Right atrium auricular region (tissue), 2 donors: ENCODE measurements around the gene TRAPPC2L. TPM values are rescaled to one million over a fixed set of nuclear protein-coding genes. Genes with fewer than 3 reads are reported as not detected.

Experiments
- DNase-seq: peaks from one replicate; pipeline ENCODE4 v3.0.0-alpha.2; 2019; ENCODE audit warnings: low spot score
- H3K27ac ChIP-seq, 2 donors: fragments of 200-600 bp; sonication (generic); 1 replicate in 1 of 2; 2 replicates in 1 of 2; pipeline ENCODE4 v1.5.1; 2016 to 2019
- H3K27me3 ChIP-seq, 2 donors: fragments of 200-600 bp; sonication (generic); one replicate each; pipeline versions ENCODE4 v1.5.1 to v1.6.0; 2017 to 2019
- H3K36me3 ChIP-seq: fragments of 200-600 bp; sonication (generic); one replicate; pipeline ENCODE4 v1.5.1; 2016
- H3K4me1 ChIP-seq, 2 donors: fragments of 200-600 bp; sonication (generic); one replicate each; pipeline versions ENCODE4 v1.5.1 to v1.6.0; 2017 to 2019
- H3K4me3 ChIP-seq, 2 donors: fragments of 200-600 bp; sonication (generic); 1 replicate in 1 of 2; 2 replicates in 1 of 2; pipeline ENCODE4 v1.5.1; 2017 to 2019; ENCODE audit warnings: mild to moderate bottlenecking in 1 of 2, moderate library complexity in 1 of 2
- H3K9me3 ChIP-seq, 2 donors: fragments of 200-600 bp; sonication (generic); one replicate each; pipeline ENCODE4 v1.5.1; 2019
- CTCF ChIP-seq, 2 donors: fragments of 200-600 bp; sonication (generic); IDR thresholded peaks; one replicate each; pipeline ENCODE4 v1.5.1; 2019; ENCODE audit warnings: antibody characterized with exemption in 2 of 2
- total RNA-seq, 2 donors: library from RNA; depleted of rRNA; stranded (reverse); fragments of >200 nt; gene quantifications; one replicate each; pipeline ENCODE4 v1.1.0, GENCODE V29; 2016

The TRAPPC2L gene
- total RNA-seq, 2 donors from 2014 or later, result 30.7 to 33.0 TPM

DNA sequence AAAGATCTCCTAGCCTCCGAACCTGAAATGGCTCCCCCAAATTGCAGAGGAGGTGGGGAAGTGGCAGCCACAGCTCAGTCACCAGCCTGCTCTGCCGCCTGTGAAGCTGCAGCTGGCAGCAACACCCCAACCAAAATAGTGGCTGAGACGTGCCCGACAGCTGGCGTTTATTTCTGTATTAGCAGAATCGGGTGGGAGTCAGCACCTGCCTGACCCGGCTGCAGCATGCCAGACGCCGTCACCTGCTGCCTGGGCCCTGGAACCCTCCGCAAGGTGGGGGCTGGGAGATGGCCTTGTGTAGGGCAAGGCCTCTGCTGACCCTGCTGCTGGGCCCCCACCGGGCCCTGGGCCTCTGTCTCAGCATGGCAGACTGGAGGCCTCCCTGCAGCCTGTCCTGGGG is 27.0 kb downstream of the TRAPPC2L start:
- Histone ChIP-seq H3K27me3 (no peaks in the 10 kb centered on the region), H3K27ac (no peak overlapping the region), H3K9me3 (no peaks in the 10 kb centered on the region), H3K36me3 (peaks cover 6% of the 10 kb centered on the region), H3K4me1 (peaks cover 0 to 36% of the 10 kb centered on the region in 2 donors), H3K4me3 (no peak overlapping the region)
- no peak for TF ChIP-seq CTCF (IDR thresholded peaks at IDR 0.05)
- no peak for DNase-seq

DNA sequence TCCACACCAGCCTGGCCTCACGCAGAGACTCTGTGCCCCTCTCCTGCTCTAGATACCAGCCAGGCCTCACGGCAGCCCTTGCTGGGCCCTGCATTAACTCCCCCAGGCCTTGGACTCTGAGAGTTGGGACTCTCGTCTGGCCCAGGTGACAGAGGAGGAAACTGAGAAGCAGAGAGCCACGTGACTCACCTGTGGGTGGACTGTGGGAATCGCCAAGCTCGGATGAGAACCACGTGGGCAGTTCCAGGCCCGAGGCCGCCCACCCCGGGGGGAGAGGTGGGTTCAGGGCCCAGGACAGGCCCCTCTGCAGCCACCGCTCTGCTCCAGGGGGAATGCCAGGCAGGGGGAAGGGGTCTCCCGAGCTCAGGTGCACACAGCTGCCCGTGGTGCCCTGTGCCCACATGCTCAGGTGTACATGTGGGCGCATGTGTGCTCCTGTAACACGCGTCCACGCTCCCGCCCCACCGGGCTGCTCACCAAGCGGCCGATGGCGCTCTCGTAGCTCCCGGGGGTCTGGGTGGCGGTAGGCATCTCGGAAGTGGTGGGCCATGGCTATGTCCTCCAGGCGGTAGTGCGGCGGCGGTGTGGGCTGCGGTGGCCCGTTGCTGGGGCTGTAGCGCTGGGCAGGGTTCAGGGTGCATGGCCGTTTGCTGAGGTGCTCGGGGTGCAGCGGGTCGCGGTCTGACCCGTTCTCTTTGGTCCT is 27.8 kb downstream of the TRAPPC2L start:
- no peaks in the 10 kb centered on the region for H3K27me3 ChIP-seq
- H3K9me3 ChIP-seq, result no peaks in the 10 kb centered on the region
- DNase-seq, result no peak
- peaks cover 6% of the 10 kb centered on the region for H3K36me3 ChIP-seq
- no peak overlapping the region for H3K27ac ChIP-seq
- TF ChIP-seq CTCF (IDR thresholded peaks at IDR 0.05), result no peak
- H3K4me1 ChIP-seq, result peaks cover 0 to 36% of the 10 kb centered on the region in 2 donors
- no peak overlapping the region for H3K4me3 ChIP-seq

DNA sequence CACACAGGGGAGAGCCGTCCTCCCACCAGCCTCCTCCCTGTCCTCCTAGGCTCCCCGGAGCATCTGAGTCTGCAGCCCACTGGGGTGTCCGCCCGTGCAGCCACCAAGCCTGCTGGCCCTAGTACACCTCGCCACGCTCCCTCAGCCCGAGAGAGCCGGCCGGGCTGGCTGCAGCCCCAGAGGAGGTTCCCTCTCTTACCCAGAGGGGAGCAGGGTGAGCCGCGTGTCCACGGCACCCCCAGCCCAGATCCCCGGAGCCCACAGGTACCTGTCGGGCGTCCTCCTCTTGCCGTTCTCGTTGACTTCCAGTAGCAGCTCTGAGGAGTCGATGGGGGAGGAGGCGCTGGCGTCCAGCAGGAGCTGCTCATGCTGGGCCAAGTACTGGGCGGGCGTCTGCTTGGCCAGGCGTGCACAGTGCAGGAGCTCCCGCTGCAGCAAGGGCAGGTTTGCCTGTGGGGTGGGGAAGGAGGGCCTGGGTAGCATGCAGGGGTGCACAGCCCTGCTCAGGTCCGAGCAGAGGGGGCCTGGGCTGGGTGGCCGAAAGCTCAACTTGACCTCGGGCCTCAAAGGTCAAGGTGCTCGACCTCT is 28.9 kb downstream of the TRAPPC2L start:
- H3K27me3 ChIP-seq, result no peaks in the 10 kb centered on the region
- DNase-seq, result no peak
- no peaks in the 10 kb centered on the region for H3K9me3 ChIP-seq
- peaks cover 0 to 36% of the 10 kb centered on the region in 2 donors for H3K4me1 ChIP-seq
- peak overlapping the region in 1 of 2 donors; percentile 69 for H3K27ac ChIP-seq
- H3K36me3 ChIP-seq, result peaks cover 6% of the 10 kb centered on the region
- no peak overlapping the region for H3K4me3 ChIP-seq
- no peak for TF ChIP-seq CTCF (IDR thresholded peaks at IDR 0.05)

DNA sequence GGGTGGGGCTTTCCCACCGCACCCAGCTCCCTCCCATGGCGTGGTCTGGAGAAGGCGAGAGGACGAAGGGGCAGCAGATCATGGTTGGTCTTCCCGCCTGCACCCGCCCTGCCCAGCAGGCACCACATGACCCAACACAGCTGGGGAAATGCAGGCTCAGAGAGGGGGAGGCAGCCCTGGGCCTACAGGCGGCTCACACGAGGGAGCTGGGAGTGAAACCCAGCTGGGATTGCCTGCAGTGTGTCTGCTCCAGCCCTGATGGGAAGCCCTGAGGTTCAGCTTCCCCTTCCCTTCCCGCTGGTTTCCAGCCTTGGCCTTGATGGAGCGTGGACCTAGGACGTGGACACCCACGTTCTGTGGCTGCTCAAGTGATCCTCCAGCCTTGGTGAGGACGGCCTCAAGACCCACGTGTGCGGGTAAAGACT is 29.5 kb downstream of the TRAPPC2L start:
- TF ChIP-seq CTCF (IDR thresholded peaks at IDR 0.05), result no peak
- Histone ChIP-seq H3K4me1 (peaks cover 0 to 36% of the 10 kb centered on the region in 2 donors), H3K9me3 (no peaks in the 10 kb centered on the region), H3K27ac (peak overlapping the region; percentile 38 to 69), H3K4me3 (no peak overlapping the region), H3K36me3 (peaks cover 6% of the 10 kb centered on the region), H3K27me3 (no peaks in the 10 kb centered on the region)
- no peak for DNase-seq

- Histone ChIP-seq H3K36me3 (peaks cover 6% of the 10 kb centered on the region), H3K4me3 (no peak overlapping the region)
- peak in 1 of 2 donors; percentile 50 for TF ChIP-seq CTCF (IDR thresholded peaks at IDR 0.05)
These were observed 30.1 kb downstream of the TRAPPC2L start for GRCh38 chr16:88886845-88887521.

More at GRCh38 chr16:88886845-88887521, 30.1 kb downstream of the TRAPPC2L start:
- Histone ChIP-seq H3K4me1 (peaks cover 0 to 34% of the 10 kb centered on the region in 2 donors), H3K27me3 (no peaks in the 10 kb centered on the region), H3K9me3 (no peaks in the 10 kb centered on the region), H3K27ac (peak overlapping the region; percentile 38 to 69)
- DNase-seq, result peak; percentile 72
